Measurements from ENCODE around the gene C6orf163.

The C6orf163 gene

GRCh38 chr6:87344731-87345130 is at the start of gene C6orf163:
C6orf163 (plus strand) TSS chr6:87344813; CDS start chr6:87345100, 287 bp downstream.
- TF ChIP-seq CTCF (IDR thresholded peaks at IDR 0.05), result no peak

GRCh38 chr6:87297119-87297518 is 47.5 kb upstream of the C6orf163 start:
- TF ChIP-seq CTCF (IDR thresholded peaks at IDR 0.05), result no peak

GRCh38 chr6:87308970-87309369 is 35.6 kb upstream of the C6orf163 start:
- TF ChIP-seq CTCF (IDR thresholded peaks at IDR 0.05), result no peak

- TF ChIP-seq CTCF (IDR thresholded peaks at IDR 0.05), result no peak
Measured at GRCh38 chr6:87312860-87313259, 31.8 kb upstream of the C6orf163 start.

GRCh38 chr6:87315071-87315470 is 29.5 kb upstream of the C6orf163 start:
- no peak for TF ChIP-seq CTCF (IDR thresholded peaks at IDR 0.05)

GRCh38 chr6:87319271-87319987 is 25.2 kb upstream of the C6orf163 start:
- no peak for TF ChIP-seq CTCF (IDR thresholded peaks at IDR 0.05)

GRCh38 chr6:87322304-87323212 is 22.1 kb upstream of the C6orf163 start, which contains the start of gene SMIM8:
SMIM8 (plus strand) TSS chr6:87322588; CDS start chr6:87337032, 14,444 bp downstream.
- TF ChIP-seq CTCF (IDR thresholded peaks at IDR 0.05), result peak; percentile 84

All from LNCAP (cell line).